AG09309 (cell line): ENCODE results near the gene PLXNA2.

Experiments
- DNase-seq: peaks from one replicate; pipeline ENCODE4 v3.0.0-alpha.2; 2010; ENCODE audit warnings: low read depth
- H3K4me3 ChIP-seq: 2 replicates; pipeline ENCODE4 v1.5.1; 2011; ENCODE audit warnings: mild to moderate bottlenecking, low read depth, low read length, moderate library complexity; ENCODE audit not compliant: control insufficient read depth
- CTCF ChIP-seq: IDR thresholded peaks from 2 replicates; pipeline ENCODE4 v1.5.1; 2011; ENCODE audit warnings: mild to moderate bottlenecking, low read depth, low read length, inconsistent platforms; ENCODE audit not compliant: insufficient read depth, control insufficient read depth; ENCODE audit errors: missing control alignments

Gene PLXNA2

GRCh38 chr1:208185801-208186231 lies 58.4 kb downstream of the PLXNA2 start:
- no peak for DNase-seq
- H3K4me3 ChIP-seq = no peak overlapping the region
- TF ChIP-seq CTCF = no peak

- H3K4me3 ChIP-seq = no peak overlapping the region
- TF ChIP-seq CTCF = no peak
- no peak for DNase-seq
Measured at GRCh38 chr1:208184966-208185654, 59.1 kb downstream of the PLXNA2 start.

GRCh38 chr1:208183977-208184911 lies 59.9 kb downstream of the PLXNA2 start:
- TF ChIP-seq CTCF = no peak
- peak; percentile 92 for DNase-seq
- H3K4me3 ChIP-seq = no peak overlapping the region

DNA sequence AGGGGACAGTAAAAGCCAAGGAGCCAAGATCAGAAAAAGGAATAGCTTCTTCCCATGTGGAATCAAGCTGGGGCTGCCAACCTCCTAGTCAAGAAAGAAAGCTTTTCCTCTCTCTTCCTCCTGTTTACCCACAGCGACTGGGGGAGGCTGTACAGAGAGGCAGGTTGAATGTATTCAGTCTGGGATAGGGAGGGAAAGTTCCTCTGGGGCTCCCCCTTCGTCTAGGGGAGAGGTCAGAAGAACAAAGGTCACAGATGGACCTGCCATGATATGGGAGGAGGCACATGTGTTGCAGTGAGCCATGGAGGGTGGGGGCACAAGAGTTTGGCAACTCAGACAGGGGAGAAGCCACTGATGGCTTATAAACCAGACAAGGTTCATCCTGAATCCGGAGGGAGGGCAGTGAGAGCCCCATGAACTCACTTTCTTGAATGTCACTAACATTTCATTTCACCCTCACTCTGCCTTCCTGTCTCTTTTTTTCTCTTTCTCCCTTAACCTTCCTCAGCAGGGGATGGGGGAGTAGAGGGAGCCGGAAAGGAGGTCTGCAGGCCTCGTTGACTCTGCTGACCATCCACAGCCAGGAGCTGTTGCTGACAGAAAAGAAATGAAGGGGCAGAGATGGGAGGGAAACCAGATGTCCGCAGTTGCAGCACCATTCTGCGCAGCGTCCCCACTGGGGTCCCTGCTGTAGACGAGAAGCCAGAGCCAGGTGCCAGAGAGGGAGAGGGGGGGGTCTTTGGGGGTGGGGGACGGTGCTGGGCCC lies 61.1 kb downstream of the PLXNA2 start:
- H3K4me3 ChIP-seq = no peak overlapping the region
- TF ChIP-seq CTCF = no peak
- DNase-seq = no peak

DNA sequence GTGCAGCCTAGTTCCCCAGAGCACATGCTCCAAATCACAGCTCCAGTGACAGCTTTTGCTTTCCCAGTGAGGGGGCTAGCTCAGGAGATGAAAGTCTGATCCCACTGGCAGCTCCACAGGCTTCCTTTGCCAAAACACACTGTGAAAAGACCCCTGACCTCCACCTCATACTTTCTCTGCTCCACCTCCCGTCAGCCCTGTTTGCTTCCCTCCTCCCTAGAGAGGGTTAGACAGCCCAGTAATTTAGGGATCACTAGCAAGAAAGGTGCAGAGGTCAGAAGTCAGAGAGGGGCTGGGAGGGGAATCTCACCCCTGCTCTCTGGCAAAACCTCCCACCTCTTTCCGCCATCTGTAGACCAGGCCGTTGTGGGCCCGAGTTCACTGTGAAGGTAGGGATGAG lies 62.8 kb downstream of the PLXNA2 start:
- TF ChIP-seq CTCF = no peak
- no peak for DNase-seq
- no peak overlapping the region for H3K4me3 ChIP-seq

GRCh38 chr1:208180421-208180820 lies 63.8 kb downstream of the PLXNA2 start:
- DNase-seq = no peak
- TF ChIP-seq CTCF = no peak
- H3K4me3 ChIP-seq = no peak overlapping the region
